GM12864 (cell line): Measurements from ENCODE around the gene LAMTOR2.

Experiments used
- DNase-seq: peaks from one replicate; pipeline ENCODE4 v3.0.0-alpha.2; 2011; ENCODE audit warnings: low read depth
- H3K4me3 ChIP-seq: 2 replicates; pipeline ENCODE4 v1.5.1; 2011; ENCODE audit warnings: mild to moderate bottlenecking, low read depth, low read length, control low read depth
- TF ChIP-seq, protein P1 (sequence below): IDR thresholded peaks from 2 replicates; pipeline ENCODE4 v1.5.1; 2011; ENCODE audit warnings: low read depth, mild to moderate bottlenecking, moderate library complexity, low read length, control low read depth, inconsistent platforms; ENCODE audit errors: missing control alignments

LAMTOR2 gene

DNA sequence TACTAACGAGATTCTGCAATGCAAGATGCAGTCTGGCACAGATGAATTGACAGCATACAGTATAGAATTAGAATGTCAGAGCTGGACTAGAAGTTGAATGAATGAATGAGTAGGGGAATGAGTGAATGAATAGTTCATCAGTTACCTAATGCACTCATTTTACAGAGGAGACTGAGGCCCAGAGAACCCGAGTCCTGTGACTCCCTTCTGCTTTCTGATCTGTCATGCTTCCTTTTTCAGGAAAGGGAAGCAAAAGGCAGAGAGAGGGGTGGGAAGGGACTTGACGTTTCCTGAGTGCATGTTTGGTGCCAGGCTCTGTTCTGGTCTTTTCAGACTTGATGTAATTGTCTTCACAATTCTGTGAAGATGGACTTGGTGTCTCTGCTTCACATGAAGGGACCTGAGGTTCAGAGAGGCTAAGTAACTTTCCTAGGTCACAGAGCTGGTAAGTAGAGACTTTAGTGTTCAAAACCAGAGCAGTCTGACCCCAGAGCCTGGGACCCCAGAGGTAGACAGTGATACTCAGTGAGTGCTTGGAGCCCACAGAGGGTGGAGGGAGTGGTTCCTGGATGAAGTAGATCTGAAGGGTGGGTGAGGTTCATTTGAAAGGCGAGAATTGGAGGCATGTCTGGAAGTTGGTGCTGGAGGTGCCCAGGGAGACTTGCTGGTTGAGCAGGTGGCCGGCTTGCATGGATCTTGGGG, 35.7 kb downstream of the LAMTOR2 start:
- no peak for DNase-seq
- TF ChIP-seq, protein P1, sequence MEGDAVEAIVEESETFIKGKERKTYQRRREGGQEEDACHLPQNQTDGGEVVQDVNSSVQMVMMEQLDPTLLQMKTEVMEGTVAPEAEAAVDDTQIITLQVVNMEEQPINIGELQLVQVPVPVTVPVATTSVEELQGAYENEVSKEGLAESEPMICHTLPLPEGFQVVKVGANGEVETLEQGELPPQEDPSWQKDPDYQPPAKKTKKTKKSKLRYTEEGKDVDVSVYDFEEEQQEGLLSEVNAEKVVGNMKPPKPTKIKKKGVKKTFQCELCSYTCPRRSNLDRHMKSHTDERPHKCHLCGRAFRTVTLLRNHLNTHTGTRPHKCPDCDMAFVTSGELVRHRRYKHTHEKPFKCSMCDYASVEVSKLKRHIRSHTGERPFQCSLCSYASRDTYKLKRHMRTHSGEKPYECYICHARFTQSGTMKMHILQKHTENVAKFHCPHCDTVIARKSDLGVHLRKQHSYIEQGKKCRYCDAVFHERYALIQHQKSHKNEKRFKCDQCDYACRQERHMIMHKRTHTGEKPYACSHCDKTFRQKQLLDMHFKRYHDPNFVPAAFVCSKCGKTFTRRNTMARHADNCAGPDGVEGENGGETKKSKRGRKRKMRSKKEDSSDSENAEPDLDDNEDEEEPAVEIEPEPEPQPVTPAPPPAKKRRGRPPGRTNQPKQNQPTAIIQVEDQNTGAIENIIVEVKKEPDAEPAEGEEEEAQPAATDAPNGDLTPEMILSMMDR = no peak
- H3K4me3 ChIP-seq = no peak overlapping the region

DNA sequence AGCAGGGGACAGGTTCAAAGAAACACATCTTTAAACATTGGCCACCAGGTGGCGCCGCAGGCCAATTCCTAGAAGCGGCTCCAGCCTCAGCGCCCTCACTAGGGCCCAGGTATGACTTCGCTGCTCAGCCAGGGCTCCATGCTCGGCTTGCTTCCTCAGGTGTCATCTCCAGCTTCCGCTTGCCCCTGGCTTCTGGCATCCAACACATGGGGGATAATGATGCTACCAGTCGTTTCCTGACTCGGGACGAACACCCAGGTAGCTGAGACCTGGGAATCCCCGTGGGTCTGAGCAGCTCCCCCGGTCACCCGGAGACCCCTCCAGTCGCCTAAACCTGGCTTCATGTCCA, 36.2 kb downstream of the LAMTOR2 start:
- TF ChIP-seq, protein P1 = peak; percentile 80
- no peak overlapping the region for H3K4me3 ChIP-seq

DNA sequence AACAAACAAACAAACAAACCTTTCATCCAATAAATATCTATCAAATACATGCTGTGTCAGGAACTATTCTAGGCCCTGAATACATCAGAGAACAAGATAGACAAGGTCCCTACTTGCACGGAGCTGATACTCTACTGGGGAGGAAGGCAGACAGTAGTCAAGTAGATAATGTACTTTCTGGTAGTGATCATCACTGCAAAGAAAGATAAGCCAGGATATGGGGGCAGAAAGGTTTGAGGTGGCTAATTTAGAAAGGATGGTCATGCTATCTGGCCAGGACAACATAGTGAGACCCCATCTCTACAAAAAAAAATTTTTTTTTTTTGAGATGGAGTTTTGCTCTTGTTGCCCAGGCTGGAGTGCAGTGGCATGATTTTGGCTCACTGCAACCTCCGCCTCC, 37.0 kb downstream of the LAMTOR2 start:
- TF ChIP-seq, protein P1 = no peak
- no peak for DNase-seq
- H3K4me3 ChIP-seq = no peak overlapping the region

More for the DNA sequence above, 36.2 kb downstream of the LAMTOR2 start:
- peak; percentile 50 for DNase-seq

DNA sequence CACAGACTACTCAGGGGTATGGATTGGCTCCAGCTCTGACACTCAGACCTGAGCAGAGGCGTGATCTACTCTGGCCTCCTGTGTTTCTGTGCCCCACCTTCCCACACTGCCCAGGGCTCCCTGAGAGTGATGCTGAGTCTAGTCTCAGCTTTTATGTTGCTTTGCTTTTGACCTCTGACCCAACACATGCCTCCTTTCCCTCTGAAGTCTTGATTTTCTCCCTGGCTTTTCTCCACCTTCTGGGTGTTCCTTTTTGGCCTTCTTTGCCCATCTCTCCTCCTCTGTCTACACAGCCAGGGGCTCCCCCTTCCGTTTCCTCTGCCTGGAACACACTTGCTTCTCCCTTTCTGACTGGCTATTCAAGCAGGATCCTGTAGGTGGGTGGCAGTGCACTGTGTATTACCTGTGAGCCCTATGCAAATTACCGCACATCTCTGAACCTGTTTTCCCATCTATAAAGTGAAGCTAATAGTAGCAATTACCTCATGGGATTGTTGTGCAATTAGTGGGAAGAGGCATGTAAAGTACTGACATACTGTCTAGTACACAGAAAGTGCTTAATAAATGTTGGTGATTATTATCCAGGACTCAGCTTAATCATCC, 41.4 kb downstream of the LAMTOR2 start:
- TF ChIP-seq, protein P1 = no peak
- no peak for DNase-seq
- no peak overlapping the region for H3K4me3 ChIP-seq

DNA sequence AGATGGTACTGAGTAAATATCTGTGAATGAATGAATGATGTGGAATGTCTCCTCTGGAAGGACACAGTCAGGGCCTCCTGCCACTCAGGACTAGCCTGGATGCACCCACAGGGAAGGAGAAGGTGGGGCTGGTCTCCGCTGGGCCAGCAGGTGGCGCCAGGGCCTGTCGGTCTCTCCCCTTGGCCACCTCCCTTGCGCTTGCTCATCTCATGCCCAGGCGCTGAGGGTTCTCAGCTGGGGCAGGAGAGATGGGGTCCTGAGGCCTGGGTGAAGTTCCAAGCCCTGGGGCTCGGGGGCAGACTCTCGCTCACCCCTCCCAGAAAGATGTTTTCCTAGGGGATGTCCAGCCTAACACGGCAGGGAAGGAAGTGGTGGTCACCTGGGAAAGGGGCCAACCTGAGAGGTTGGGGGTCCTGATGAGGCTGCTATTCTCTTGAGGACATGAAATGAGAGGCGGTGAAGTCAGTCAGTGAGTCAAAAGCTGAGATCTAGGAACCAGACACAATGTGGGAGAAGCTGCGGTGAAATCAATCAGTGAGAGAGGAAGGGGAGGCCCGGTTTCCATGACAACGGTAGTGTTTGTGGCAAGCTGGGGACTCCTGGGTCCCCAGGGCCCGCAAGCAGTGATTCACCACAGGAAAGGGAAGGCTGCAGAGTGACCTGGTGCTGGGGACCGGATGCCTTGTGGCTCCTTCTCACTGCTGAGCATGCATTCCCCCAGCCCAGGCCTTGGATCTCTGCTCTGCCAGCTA, 42.2 kb downstream of the LAMTOR2 start:
- H3K4me3 ChIP-seq = no peak overlapping the region; the same call in 1 of the 2 replicates
- DNase-seq = peak; percentile 87

DNA sequence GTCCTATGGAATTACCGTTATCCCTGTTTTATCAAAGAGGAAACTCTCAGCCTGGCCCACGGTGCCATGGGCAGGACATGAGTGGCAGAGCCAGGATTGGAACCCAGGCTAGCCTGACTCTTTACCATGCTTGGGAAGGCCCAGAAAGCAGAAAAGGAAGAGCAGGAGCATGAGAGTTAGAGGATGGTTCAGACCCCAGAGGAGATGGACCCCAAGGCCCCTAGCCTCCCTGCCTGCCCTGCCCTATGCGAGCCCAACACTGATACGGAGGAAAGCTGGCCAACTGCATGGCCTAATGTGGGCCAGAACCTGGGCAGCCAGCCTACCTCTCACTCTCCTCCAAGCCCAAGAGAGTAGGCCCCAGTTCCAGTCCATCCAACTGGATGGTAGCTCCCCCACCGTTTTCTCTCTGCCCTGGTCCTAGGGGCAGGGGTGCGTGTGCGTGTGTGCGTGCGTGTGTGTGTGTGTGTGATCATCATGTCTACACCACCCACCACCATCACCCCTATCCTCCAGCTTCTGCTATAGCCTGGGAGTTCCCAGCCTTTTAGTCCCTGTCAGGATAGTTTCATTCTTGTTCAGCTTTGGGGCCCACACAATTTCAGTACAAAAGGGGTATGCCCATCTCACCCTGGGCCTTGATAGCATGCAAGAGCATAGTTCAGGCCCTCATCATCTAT, 43.1 kb downstream of the LAMTOR2 start:
- peak; percentile 60 for DNase-seq
- TF ChIP-seq, protein P1 = no peak
- no peak overlapping the region for H3K4me3 ChIP-seq

More for the DNA sequence above, 42.2 kb downstream of the LAMTOR2 start:
- TF ChIP-seq, protein P1 = peak; percentile 97
